Islet precursor cell (in vitro differentiated cells): Measurements from ENCODE around the gene TRAF2.

Experiments
- DNase-seq: peaks from one replicate; pipeline ENCODE4 v3.0.0-alpha.2; 2018

TRAF2 gene

DNA sequence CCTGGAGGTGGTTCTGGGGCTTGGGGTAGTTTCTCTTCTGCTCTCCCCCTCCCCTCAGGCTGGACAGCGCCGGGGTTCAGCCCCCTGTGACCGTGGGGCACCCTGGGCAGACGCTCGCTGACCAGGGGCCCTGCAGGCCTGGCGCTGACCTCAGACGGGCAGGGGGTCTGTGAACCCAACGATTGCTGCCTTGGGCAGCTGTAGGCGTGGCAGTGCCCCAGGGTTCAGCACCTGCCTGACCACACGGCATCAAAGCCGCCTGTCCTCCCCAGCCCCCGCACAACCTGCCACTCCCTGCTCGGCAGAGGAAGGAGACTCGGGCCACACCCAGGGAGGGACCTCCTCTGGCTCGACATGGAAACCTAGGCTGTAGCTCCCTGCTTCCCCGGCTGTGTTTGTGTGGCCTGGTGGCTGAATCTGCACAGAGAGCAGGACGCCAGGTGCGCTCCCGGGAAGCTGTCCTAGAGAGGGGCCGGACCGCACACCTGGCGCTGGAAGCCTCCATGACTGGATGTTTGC is 77.9 kb downstream of the TRAF2 start:
- no peak for DNase-seq

DNA sequence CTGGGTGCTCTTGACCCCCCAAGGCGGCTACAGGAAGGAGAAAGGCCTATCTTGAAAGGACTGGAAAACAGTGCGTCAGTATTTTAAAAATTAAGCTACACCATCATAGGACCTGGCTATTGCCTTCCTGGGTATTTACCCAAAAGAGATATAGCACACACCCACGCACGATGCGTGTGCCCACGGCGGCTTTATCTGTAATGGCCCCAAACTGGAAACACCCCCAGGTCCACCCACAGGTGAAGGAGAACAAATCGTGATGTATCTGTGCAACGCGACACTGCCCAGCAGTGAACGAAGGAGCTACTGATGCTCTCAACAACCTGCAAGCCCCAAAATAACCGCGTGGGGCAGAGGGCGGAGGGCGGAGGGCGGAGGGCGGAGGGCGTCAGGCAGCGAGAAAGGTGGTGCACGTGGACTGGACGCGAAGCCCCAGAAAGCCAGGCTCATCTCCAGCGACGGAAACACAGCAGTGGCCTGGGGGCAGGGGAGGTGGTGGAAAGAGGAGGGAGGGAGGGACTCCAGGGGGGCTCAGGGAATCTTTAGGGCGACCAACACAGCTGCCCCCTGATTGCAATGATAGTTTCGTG is 78.6 kb downstream of the TRAF2 start:
- DNase-seq = no peak

DNA sequence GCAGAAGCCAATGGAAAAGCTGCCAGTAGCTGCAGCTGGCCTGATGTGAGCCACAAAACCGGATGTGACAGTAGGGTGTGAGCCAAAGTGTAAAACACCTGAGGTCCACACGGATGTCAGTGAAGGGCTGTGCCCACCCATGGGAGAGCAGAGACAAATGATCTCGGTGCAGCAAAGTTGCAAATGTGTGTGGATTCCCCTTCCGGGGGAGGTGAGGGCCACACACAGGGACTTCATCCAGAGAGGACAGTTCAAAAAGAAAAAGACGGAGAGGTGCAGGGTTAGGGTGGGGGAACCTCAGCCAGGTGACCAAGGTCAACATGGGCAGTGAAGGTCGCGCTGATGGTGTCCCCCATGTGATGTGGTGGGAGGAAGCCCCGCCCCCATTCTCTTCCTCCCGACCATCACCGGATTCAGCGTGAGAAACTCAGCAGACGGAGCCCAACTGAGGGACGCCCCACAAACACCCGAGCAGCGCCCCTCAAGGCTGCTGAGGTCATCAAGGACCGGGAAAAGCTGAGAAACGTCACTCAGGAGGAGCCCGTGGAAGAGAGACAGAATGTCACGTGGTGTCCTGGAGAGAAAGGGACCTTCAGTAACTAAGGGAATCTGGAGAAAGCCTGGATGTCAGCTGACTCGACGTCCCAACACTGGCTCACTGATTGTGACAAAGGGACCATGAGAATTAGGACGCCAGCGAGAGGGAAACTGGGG is 79.6 kb downstream of the TRAF2 start:
- no peak for DNase-seq

DNA sequence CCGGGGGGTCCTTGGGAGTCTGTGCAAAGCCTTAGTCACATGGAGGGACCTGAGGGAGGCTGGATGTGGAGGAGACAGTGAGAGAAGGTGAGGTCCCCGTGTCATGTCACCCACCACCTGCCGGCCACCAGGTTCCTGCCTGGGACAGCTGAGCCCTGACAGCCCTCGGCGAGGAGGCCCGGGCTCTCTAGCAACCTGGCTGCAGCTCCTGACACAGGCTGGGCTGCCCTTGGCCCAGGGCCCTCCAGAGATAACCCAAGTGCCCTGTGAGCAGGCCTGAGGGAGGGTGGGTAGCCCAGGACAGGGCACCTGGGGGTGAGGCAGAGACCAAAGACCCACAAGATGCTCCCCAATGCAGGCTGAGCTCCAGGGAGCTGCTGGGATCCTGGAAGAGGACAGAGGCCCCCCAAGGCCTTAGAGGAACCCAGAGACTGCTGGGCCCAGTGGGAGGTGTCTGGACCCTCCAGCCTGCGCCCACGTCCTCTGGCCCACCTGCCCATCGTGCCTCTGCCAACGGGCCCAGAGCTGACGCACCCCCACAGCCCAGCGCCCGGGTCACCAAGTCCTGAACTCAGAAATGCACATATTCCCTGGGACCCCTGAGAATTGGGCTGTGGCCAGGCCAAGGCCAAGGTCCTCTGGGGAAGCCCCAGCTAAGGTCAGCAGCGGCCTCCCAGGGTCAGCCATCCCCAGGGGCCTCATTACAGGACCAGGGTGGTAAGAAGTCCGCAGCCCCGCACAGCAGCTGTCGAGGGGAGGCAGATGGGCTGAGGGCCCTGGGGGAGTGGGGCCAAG is 82.2 kb downstream of the TRAF2 start:
- DNase-seq = no peak

DNA sequence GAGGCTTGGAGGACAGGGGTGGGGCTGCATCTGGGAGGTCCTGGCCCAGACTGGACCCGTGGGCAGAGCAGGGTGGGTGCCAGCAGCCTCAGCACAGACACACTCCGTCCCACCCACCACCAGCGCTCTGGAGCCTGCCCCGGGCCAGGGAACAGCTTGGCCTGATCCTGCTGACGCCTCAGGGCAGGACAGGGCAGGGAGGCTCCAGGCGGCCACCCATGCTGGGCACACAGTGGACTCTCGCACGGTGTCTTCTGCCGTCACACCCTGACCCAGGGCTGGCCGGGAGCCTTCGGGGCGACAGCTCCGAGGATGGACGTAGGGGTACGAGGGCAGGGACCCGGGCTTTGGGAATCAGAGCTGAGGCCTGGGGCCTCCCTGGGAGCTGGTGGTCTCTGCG is 82.8 kb downstream of the TRAF2 start:
- no peak for DNase-seq

DNA sequence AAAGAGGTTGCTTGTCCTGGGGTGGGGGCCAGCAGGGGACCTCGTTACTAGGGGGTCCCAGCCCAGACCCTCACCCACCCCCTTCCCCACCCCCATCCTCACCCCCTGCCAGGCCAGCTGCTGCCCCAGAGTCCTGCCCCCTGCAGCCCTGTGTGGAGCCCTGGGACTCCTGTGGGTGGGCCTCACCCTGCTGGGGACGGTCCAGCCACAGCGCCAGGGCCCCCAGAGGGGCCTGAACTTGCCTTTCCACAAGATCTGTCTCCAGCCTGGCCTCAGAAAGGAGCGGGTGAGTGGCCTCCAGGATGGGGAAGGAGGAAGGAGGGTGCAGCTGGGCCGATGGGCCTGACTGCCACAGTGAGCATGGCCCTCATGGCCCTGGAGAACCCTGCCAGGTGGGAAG is 83.5 kb downstream of the TRAF2 start:
- DNase-seq = no peak

DNA sequence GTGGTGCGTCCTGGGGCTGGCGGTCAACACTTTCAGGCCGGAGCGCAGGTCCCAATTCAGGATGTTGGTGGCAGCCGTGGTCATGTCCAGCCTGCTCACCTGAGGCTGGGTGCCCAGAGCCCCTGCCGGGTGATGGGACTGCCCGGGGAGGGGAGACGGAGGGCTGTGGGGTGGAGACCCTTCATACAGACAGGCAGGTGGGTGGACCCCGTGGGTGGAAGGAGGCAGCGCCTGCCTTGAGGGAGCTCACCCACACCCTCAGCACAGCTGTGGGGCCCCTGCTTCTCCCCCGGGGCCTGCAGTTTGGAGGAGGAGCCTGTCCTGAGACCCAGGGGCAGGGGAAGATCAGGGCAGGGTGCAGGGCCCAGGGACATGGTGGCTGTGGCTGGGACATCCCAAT is 84.0 kb downstream of the TRAF2 start:
- DNase-seq = no peak

DNA sequence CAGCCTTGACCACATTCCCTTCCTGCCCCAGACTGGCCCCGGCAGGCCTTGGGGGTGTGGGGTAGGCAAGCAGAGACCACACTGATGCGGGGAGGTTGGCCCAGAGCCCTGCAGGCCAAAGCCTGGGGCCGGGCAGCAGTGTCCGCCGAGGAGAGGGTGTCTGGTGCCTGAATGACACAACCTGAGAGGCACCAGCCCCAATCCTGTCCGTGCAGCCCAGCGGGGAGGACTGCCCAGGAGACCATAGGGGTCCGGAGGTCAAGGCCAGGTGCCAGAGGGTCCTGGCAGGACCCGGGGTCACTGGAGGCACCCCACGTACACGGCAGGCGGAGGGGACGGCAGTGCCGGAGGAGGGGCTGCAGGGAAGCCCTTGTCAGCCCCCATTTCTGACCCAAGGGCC is 85.4 kb downstream of the TRAF2 start:
- no peak for DNase-seq

DNA sequence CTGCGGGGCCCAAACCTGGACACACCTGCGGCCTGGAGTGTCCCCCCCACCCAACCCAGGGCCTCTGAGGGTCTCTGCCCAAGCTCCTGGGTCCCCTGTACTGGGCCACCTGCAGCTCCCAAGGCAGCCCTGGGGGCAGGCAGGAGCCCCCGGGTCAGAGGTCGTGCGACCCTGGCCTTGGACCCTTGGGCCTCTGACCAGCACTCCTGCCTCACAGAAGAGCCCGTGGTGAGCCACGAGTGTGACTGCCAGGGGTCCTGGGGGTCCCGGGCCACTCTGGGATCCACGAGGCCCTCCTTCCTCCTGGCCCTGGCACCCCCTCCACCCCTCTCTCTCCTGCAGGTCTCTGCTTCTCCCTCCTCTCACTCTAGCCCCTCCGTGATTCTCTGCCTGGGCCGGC is 86.0 kb downstream of the TRAF2 start:
- no peak for DNase-seq

DNA sequence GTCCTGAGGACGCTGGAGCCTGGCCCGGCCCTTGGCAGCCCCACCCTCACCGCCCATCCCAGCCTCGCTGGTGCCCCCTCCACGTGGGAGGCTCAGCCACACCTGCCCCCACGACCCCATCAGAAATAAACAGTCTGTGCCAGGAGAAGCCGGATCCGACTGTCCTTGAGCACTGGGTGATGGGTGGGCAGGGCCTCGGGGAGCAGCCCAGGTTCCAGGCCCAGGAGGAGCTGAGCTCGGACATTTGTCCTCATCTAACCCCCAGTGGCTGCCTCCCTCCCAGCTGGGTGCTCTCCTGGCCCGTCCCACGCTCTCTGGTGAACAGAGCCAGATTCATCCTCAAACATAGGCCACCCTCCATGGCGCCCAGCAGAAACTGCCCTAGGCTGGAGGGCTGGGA is 86.4 kb downstream of the TRAF2 start:
- no peak for DNase-seq

DNA sequence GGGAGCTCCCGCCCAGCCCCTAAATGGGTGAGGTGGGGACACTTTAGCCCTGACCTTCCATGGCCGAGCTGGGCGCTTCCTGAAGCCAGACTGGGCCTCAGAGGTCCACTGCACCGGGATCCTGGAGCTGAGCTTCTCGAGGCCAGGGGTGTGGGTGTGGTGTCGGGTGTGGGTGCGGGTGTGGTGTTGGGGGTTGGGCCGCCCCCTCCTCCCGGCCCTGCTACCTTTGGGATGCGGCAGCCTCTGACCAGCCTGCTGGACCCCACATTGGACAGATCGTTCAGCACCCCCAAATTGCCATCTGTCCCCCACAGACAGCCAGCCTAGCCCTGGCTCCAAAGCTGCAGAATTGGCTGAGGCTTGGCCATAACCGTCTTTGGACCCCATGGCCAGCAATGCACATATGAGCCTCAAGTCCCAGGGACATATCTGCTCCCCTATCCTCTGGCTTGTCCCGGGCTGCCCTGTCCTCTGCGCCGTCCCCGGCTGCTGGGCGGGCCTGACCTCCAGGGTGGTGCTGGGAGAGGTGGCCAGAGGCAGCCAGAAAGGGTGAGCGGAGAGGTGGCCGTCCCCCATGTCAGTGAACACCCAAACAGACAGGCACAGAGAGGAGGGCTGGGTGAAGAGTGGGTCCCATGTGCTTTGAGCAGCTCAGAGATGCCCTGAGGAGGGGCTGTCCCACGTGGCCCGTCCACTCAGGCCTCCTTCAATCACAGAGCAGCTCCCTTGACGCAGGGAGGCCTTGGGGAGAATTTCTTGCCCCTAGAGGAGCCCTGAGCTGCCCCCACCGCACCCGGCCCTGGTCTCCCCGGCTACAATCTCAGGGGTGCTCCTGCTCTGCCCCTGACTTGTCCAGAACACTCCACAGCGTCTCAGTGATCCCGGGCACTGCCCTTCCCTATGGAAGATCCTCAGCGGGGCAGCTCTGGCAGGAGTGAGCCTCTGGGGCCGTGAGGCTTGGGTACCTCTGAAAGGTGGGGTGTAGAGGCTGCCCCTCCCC is 87.6 kb downstream of the TRAF2 start:
- DNase-seq = no peak

DNA sequence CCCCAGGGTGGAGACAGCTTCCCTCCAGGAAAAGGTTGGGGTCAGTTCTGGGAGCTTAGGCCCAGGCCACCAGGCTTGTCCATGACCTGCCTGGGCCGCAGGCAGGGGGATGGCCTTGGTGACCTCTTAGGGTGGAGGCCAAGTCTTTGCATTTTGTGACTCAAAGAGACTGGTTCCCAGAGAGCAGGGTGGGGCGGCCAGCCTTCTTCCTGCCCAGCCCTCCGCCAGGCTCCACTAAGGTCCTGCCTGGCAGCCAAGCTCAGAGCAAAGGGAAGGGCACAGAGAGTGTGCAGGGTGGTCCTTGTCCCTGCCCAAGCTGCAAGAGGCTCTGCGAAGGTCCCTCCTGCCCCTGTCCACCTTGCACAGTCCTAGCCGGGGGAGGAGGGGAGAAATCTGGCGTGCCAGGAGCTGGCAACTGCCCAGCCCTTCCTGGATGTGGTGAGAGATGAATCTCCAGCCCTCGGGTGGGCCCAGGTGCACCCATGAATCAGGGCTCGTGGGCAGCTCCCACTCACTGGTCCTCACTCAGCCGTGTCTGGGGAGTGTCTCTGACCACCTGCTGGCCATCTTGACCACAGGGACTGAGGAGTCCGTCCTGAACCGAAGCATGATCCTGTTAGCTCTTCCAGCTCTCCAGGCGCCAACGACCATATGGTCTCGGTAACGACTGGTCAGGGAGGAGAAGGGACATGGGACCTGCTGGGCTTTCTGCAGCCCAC is 88.7 kb downstream of the TRAF2 start:
- no peak for DNase-seq

DNA sequence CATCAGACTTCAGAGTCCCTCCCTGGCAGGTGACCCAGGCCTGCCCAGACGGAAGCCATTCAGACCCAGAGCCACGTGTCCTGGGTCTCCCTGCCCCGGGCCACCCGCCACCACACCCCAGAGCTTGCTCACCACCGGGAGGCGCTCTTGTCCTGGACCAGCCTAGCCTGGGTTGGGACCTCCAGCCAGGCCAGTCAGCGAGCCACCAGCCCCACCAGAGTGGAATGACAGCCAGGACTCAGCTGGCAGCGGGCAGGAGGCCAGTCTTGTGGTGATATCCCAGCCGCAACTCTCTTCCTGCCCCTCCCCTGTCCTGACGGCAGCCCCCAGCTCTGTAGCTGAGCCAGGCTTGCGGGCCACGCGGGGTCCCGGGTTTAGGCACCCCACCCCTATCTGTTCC is 89.3 kb downstream of the TRAF2 start:
- no peak for DNase-seq
